Posterior cingulate gyrus (tissue), 11 donors: ENCODE data around the gene MTREX.
A peak's percentile ranks its signal among the peaks of the same experiment; 100 is the strongest.

Experiments
- DNase-seq, 10 donors: peaks; one replicate each; pipeline versions ENCODE4 v3.0.0 to v3.0.0-alpha.2; 2020 to 2021; ENCODE audit warnings: mixed read lengths in 3 of 10
- intact Hi-C: fragments of 100-400 bp; cut with DNase I; formaldehyde crosslinking; loops from one replicate; pipeline ENCODE4 v1.15.1; 2023

The MTREX gene

GRCh38 chr5:55324006-55324405 is 16.2 kb downstream of the MTREX start:
- intact Hi-C loops = loop anchor here (5.0 to 10.0 kb wide), 3 partner anchors 278 to 611 kb away; no protein-coding TSS in a partner anchor
- DNase-seq = no peak

GRCh38 chr5:55324815-55325418 is 17.1 kb downstream of the MTREX start:
- intact Hi-C loops = loop anchor here (5.0 to 10.0 kb wide), 3 partner anchors 277 to 610 kb away; no protein-coding TSS in a partner anchor
- DNase-seq = no peak

GRCh38 chr5:55325621-55326020 is 17.8 kb downstream of the MTREX start:
- DNase-seq = no peak
- intact Hi-C loops = loop anchor here (10.0 kb wide), 1 partner anchor 609 kb away; no protein-coding TSS in a partner anchor

GRCh38 chr5:55327281-55327680 is 19.5 kb downstream of the MTREX start:
- DNase-seq = no peak
- intact Hi-C loops = loop anchor here (10.0 kb wide), 1 partner anchor 608 kb away; no protein-coding TSS in a partner anchor

GRCh38 chr5:55331321-55331720 is 23.5 kb downstream of the MTREX start:
- intact Hi-C loops = no loop called here
- no peak for DNase-seq

- DNase-seq = no peak
- intact Hi-C loops = no loop called here
Measured at GRCh38 chr5:55333017-55333416, 25.2 kb downstream of the MTREX start.

- no peak for DNase-seq
- intact Hi-C loops = no loop called here
Measured at GRCh38 chr5:55333811-55334210, 26.0 kb downstream of the MTREX start.

- intact Hi-C loops = no loop called here
- DNase-seq = no peak
Measured at GRCh38 chr5:55338092-55338613, 30.4 kb downstream of the MTREX start.

GRCh38 chr5:55338810-55339243 is 31.0 kb downstream of the MTREX start:
- intact Hi-C loops = no loop called here
- DNase-seq = no peak

GRCh38 chr5:55343107-55343506 is 35.3 kb downstream of the MTREX start:
- intact Hi-C loops = loop anchor here (10.0 kb wide), 1 partner anchor 192 kb away; the partner anchor contains the start of gene PLPP1

GRCh38 chr5:55343609-55344008 is 35.8 kb downstream of the MTREX start:
- no peak for DNase-seq
- intact Hi-C loops = loop anchor here (2.0 to 10.0 kb wide), 2 partner anchors 191 to 347 kb away; partner anchors contain the start of gene PLPP1

More at GRCh38 chr5:55343107-55343506, 35.3 kb downstream of the MTREX start:
- DNase-seq = no peak

GRCh38 chr5:55344392-55344992 is 36.7 kb downstream of the MTREX start:
- peak in 7 of 10 donors; percentile 35 to 88 (median 69) for DNase-seq
- intact Hi-C loops = loop anchor here (2.0 to 10.0 kb wide), 2 partner anchors 190 to 346 kb away; partner anchors contain the start of gene PLPP1

GRCh38 chr5:55345327-55345726 is 37.5 kb downstream of the MTREX start:
- intact Hi-C loops = loop anchor here (2.0 to 10.0 kb wide), 2 partner anchors 189 to 345 kb away; partner anchors contain the start of gene PLPP1
- no peak for DNase-seq

- DNase-seq = no peak
- intact Hi-C loops = loop anchor here (10.0 kb wide), 1 partner anchor 187 kb away; the partner anchor contains the start of gene PLPP1
Measured at GRCh38 chr5:55347786-55348185, 40.0 kb downstream of the MTREX start.

GRCh38 chr5:55350754-55351153 is 43.0 kb downstream of the MTREX start:
- intact Hi-C loops = no loop called here
- DNase-seq = no peak

- no peak for DNase-seq
- intact Hi-C loops = no loop called here
Measured at GRCh38 chr5:55356896-55357295, 49.1 kb downstream of the MTREX start.

- DNase-seq = no peak
- intact Hi-C loops = no loop called here
Measured at GRCh38 chr5:55360190-55360589, 52.4 kb downstream of the MTREX start.

GRCh38 chr5:55363856-55364255 is 56.1 kb downstream of the MTREX start:
- intact Hi-C loops = no loop called here
- no peak for DNase-seq

GRCh38 chr5:55364537-55365055 is 56.8 kb downstream of the MTREX start:
- intact Hi-C loops = no loop called here
- DNase-seq = no peak

GRCh38 chr5:55370291-55370925 is 62.6 kb downstream of the MTREX start:
- intact Hi-C loops = no loop called here
- no peak for DNase-seq

- DNase-seq = no peak
- intact Hi-C loops = no loop called here
Measured at GRCh38 chr5:55371145-55371544, 63.4 kb downstream of the MTREX start.
